ENCODE data around the gene RAB21. TPM values are rescaled to one million over a fixed set of nuclear protein-coding genes. Genes with fewer than 3 reads are reported as not detected.

RAB21 gene
- total RNA-seq, 1 experiment from 2014 or later = 115 TPM

- H3K9me3 Mint-ChIP-seq (ENCODE audit: low read depth, unreplicated experiment) = no peaks in the 10 kb centered on the region
- DNase-seq = no peak
- no peak for TF ChIP-seq CTCF (IDR thresholded peaks at IDR 0.05; ENCODE audit: unreplicated experiment)
- peaks cover 26% of the 10 kb centered on the region for H3K36me3 Mint-ChIP-seq (ENCODE audit: insufficient read depth, unreplicated experiment)
- H3K27me3 Mint-ChIP-seq (ENCODE audit: unreplicated experiment) = no peaks in the 10 kb centered on the region
- no TSS peak for BruUV-seq (replicated peaks)
- intact Hi-C loops (cut with micrococcal nuclease; ENCODE audit: unreplicated experiment) = no loop called here
- no peaks in the 10 kb centered on the region for H3K4me1 Mint-ChIP-seq (ENCODE audit: low read depth, unreplicated experiment)
- H3K4me3 Mint-ChIP-seq (ENCODE audit: low read depth, unreplicated experiment) = no peak overlapping the region
- no peak overlapping the region for H3K27ac Mint-ChIP-seq (ENCODE audit: unreplicated experiment)
- CTCF ChIA-PET = interaction anchor here (0.6 kb wide), 1 partner anchor 43 kb away, joined by 3 read pairs; no protein-coding TSS in a partner anchor
Measured at GRCh38 chr12:71782017-71782416, 27.4 kb downstream of the RAB21 start.

- CTCF ChIA-PET = no interaction called here
- TF ChIP-seq CTCF (IDR thresholded peaks at IDR 0.05; ENCODE audit: unreplicated experiment) = no peak
- DNase-seq = no peak
- Mint-ChIP-seq H3K27me3 (ENCODE audit: unreplicated experiment) (no peaks in the 10 kb centered on the region), H3K27ac (ENCODE audit: unreplicated experiment) (no peak overlapping the region), H3K4me3 (ENCODE audit: low read depth, unreplicated experiment) (no peak overlapping the region), H3K36me3 (ENCODE audit: insufficient read depth, unreplicated experiment) (peaks cover 19% of the 10 kb centered on the region), H3K9me3 (ENCODE audit: low read depth, unreplicated experiment) (no peaks in the 10 kb centered on the region), H3K4me1 (ENCODE audit: low read depth, unreplicated experiment) (no peaks in the 10 kb centered on the region)
- BruUV-seq (replicated peaks) = no TSS peak
- intact Hi-C loops (cut with micrococcal nuclease; ENCODE audit: unreplicated experiment) = no loop called here
Measured at GRCh38 chr12:71786829-71787228, 32.2 kb downstream of the RAB21 start.

GRCh38 chr12:71787580-71787979 lies 32.9 kb downstream of the RAB21 start:
- Mint-ChIP-seq H3K27me3 (ENCODE audit: unreplicated experiment) (no peaks in the 10 kb centered on the region), H3K36me3 (ENCODE audit: insufficient read depth, unreplicated experiment) (peaks cover 15% of the 10 kb centered on the region), H3K27ac (ENCODE audit: unreplicated experiment) (no peak overlapping the region), H3K9me3 (ENCODE audit: low read depth, unreplicated experiment) (no peaks in the 10 kb centered on the region), H3K4me3 (ENCODE audit: low read depth, unreplicated experiment) (no peak overlapping the region), H3K4me1 (ENCODE audit: low read depth, unreplicated experiment) (no peaks in the 10 kb centered on the region)
- no TSS peak for BruUV-seq (replicated peaks)
- TF ChIP-seq CTCF (IDR thresholded peaks at IDR 0.05; ENCODE audit: unreplicated experiment) = no peak
- no peak for DNase-seq
- intact Hi-C loops (cut with micrococcal nuclease; ENCODE audit: unreplicated experiment) = no loop called here
- CTCF ChIA-PET = no interaction called here

- intact Hi-C loops (cut with micrococcal nuclease; ENCODE audit: unreplicated experiment) = no loop called here
- no peak for DNase-seq
- H3K27ac Mint-ChIP-seq (ENCODE audit: unreplicated experiment) = no peak overlapping the region
- no TSS peak for BruUV-seq (replicated peaks)
- H3K9me3 Mint-ChIP-seq (ENCODE audit: low read depth, unreplicated experiment) = no peaks in the 10 kb centered on the region
- no peaks in the 10 kb centered on the region for H3K27me3 Mint-ChIP-seq (ENCODE audit: unreplicated experiment)
- peaks cover 2% of the 10 kb centered on the region for H3K36me3 Mint-ChIP-seq (ENCODE audit: insufficient read depth, unreplicated experiment)
- H3K4me1 Mint-ChIP-seq (ENCODE audit: low read depth, unreplicated experiment) = no peaks in the 10 kb centered on the region
- H3K4me3 Mint-ChIP-seq (ENCODE audit: low read depth, unreplicated experiment) = no peak overlapping the region
- TF ChIP-seq CTCF (IDR thresholded peaks at IDR 0.05; ENCODE audit: unreplicated experiment) = no peak
- CTCF ChIA-PET = no interaction called here
Measured at GRCh38 chr12:71790331-71790730, 35.7 kb downstream of the RAB21 start.

Measured in Calu3 (cell line).